Activated naive CD4-positive, alpha-beta T cell treated with anti-CD3 and anti-CD28 coated beads, Interleukin-2, amount 50 U/mL, for 24 hours (primary cell): ENCODE data around the gene SPTLC3.

Source experiments
- H3K27ac Mint-ChIP-seq: one replicate; pipeline ENCODE4 v1.8.0; 2021; ENCODE audit warnings: mild to moderate bottlenecking, mixed read lengths
- H3K27me3 Mint-ChIP-seq: one replicate; pipeline ENCODE4 v1.8.0; 2021; ENCODE audit warnings: mixed read lengths
- H3K36me3 Mint-ChIP-seq: one replicate; pipeline ENCODE4 v1.8.0; 2021; ENCODE audit warnings: mixed read lengths
- H3K4me1 Mint-ChIP-seq: one replicate; pipeline ENCODE4 v1.8.0; 2021; ENCODE audit warnings: mixed read lengths
- H3K4me3 Mint-ChIP-seq: one replicate; pipeline ENCODE4 v1.8.0; 2021; ENCODE audit warnings: mild to moderate bottlenecking, mixed read lengths
- H3K9me3 Mint-ChIP-seq: one replicate; pipeline ENCODE4 v1.8.0; 2021; ENCODE audit warnings: mixed read lengths

Gene SPTLC3

GRCh38 chr20:13037727-13038126 lies 29.0 kb downstream of the SPTLC3 start:
- Mint-ChIP-seq H3K4me1 (no peaks in the 10 kb centered on the region), H3K9me3 (no peaks in the 10 kb centered on the region), H3K4me3 (no peak overlapping the region), H3K27me3 (peaks cover 7% of the 10 kb centered on the region), H3K27ac (no peak overlapping the region), H3K36me3 (no peaks in the 10 kb centered on the region)

GRCh38 chr20:13041574-13042457 lies 33.0 kb downstream of the SPTLC3 start:
- Mint-ChIP-seq H3K27ac (no peak overlapping the region), H3K9me3 (no peaks in the 10 kb centered on the region), H3K27me3 (peaks cover 12% of the 10 kb centered on the region), H3K4me1 (no peaks in the 10 kb centered on the region), H3K36me3 (no peaks in the 10 kb centered on the region), H3K4me3 (no peak overlapping the region)

GRCh38 chr20:13042458-13042794 lies 33.7 kb downstream of the SPTLC3 start:
- H3K27me3 Mint-ChIP-seq: peaks cover 12% of the 10 kb centered on the region
- H3K36me3 Mint-ChIP-seq: no peaks in the 10 kb centered on the region
- H3K4me1 Mint-ChIP-seq: no peaks in the 10 kb centered on the region
- no peaks in the 10 kb centered on the region for H3K9me3 Mint-ChIP-seq
- H3K27ac Mint-ChIP-seq: no peak overlapping the region
- H3K4me3 Mint-ChIP-seq: no peak overlapping the region

- Mint-ChIP-seq H3K4me3 (no peak overlapping the region), H3K27ac (no peak overlapping the region), H3K36me3 (no peaks in the 10 kb centered on the region), H3K9me3 (no peaks in the 10 kb centered on the region), H3K27me3 (peaks cover 7% of the 10 kb centered on the region), H3K4me1 (no peaks in the 10 kb centered on the region)
Observed at GRCh38 chr20:13046409-13046808, 37.6 kb downstream of the SPTLC3 start.

- Mint-ChIP-seq H3K27me3 (no peaks in the 10 kb centered on the region), H3K27ac (no peak overlapping the region), H3K4me1 (no peaks in the 10 kb centered on the region), H3K4me3 (no peak overlapping the region), H3K9me3 (no peaks in the 10 kb centered on the region), H3K36me3 (no peaks in the 10 kb centered on the region)
Observed at GRCh38 chr20:13054011-13054410, 45.2 kb downstream of the SPTLC3 start.

- Mint-ChIP-seq H3K4me3 (no peak overlapping the region), H3K4me1 (no peaks in the 10 kb centered on the region), H3K36me3 (no peaks in the 10 kb centered on the region), H3K27ac (no peak overlapping the region), H3K27me3 (peaks cover 2% of the 10 kb centered on the region), H3K9me3 (no peaks in the 10 kb centered on the region)
Observed at GRCh38 chr20:13058666-13059389, 50.1 kb downstream of the SPTLC3 start.

- H3K4me1 Mint-ChIP-seq: no peaks in the 10 kb centered on the region
- no peaks in the 10 kb centered on the region for H3K36me3 Mint-ChIP-seq
- H3K27me3 Mint-ChIP-seq: peaks cover 2% of the 10 kb centered on the region
- no peak overlapping the region for H3K4me3 Mint-ChIP-seq
- no peaks in the 10 kb centered on the region for H3K9me3 Mint-ChIP-seq
- H3K27ac Mint-ChIP-seq: no peak overlapping the region
Observed at GRCh38 chr20:13059398-13060136, 50.8 kb downstream of the SPTLC3 start.

- no peak overlapping the region for H3K4me3 Mint-ChIP-seq
- peaks cover 2% of the 10 kb centered on the region for H3K27me3 Mint-ChIP-seq
Observed at GRCh38 chr20:13060327-13060726, 51.6 kb downstream of the SPTLC3 start.

GRCh38 chr20:13061381-13061780 lies 52.6 kb downstream of the SPTLC3 start:
- peaks cover 2% of the 10 kb centered on the region for H3K27me3 Mint-ChIP-seq
- no peaks in the 10 kb centered on the region for H3K9me3 Mint-ChIP-seq
- H3K4me1 Mint-ChIP-seq: no peaks in the 10 kb centered on the region
- no peaks in the 10 kb centered on the region for H3K36me3 Mint-ChIP-seq
- no peak overlapping the region for H3K4me3 Mint-ChIP-seq
- no peak overlapping the region for H3K27ac Mint-ChIP-seq

More at GRCh38 chr20:13060327-13060726, 51.6 kb downstream of the SPTLC3 start:
- Mint-ChIP-seq H3K9me3 (no peaks in the 10 kb centered on the region), H3K4me1 (no peaks in the 10 kb centered on the region), H3K36me3 (no peaks in the 10 kb centered on the region), H3K27ac (no peak overlapping the region)

GRCh38 chr20:13062789-13063188 lies 54.0 kb downstream of the SPTLC3 start:
- Mint-ChIP-seq H3K4me3 (no peak overlapping the region), H3K4me1 (no peaks in the 10 kb centered on the region), H3K9me3 (no peaks in the 10 kb centered on the region), H3K27ac (no peak overlapping the region), H3K27me3 (peaks cover 2% of the 10 kb centered on the region), H3K36me3 (no peaks in the 10 kb centered on the region)

GRCh38 chr20:13068336-13068735 lies 59.6 kb downstream of the SPTLC3 start:
- Mint-ChIP-seq H3K36me3 (no peaks in the 10 kb centered on the region), H3K9me3 (no peaks in the 10 kb centered on the region), H3K4me1 (no peaks in the 10 kb centered on the region), H3K27ac (no peak overlapping the region), H3K4me3 (no peak overlapping the region), H3K27me3 (peaks cover 6% of the 10 kb centered on the region)

- H3K27ac Mint-ChIP-seq: no peak overlapping the region
- H3K4me1 Mint-ChIP-seq: no peaks in the 10 kb centered on the region
- no peak overlapping the region for H3K4me3 Mint-ChIP-seq
- no peaks in the 10 kb centered on the region for H3K27me3 Mint-ChIP-seq
- H3K36me3 Mint-ChIP-seq: no peaks in the 10 kb centered on the region
- no peaks in the 10 kb centered on the region for H3K9me3 Mint-ChIP-seq
Observed at GRCh38 chr20:13081877-13082276, 73.1 kb downstream of the SPTLC3 start.

GRCh38 chr20:13082378-13082777 lies 73.6 kb downstream of the SPTLC3 start:
- no peaks in the 10 kb centered on the region for H3K36me3 Mint-ChIP-seq
- H3K4me3 Mint-ChIP-seq: no peak overlapping the region
- no peak overlapping the region for H3K27ac Mint-ChIP-seq
- H3K4me1 Mint-ChIP-seq: no peaks in the 10 kb centered on the region
- no peaks in the 10 kb centered on the region for H3K9me3 Mint-ChIP-seq
- no peaks in the 10 kb centered on the region for H3K27me3 Mint-ChIP-seq

- Mint-ChIP-seq H3K9me3 (no peaks in the 10 kb centered on the region), H3K4me3 (no peak overlapping the region), H3K36me3 (no peaks in the 10 kb centered on the region), H3K27ac (no peak overlapping the region), H3K4me1 (no peaks in the 10 kb centered on the region), H3K27me3 (no peaks in the 10 kb centered on the region)
Observed at GRCh38 chr20:13085275-13085674, 76.5 kb downstream of the SPTLC3 start.

- Mint-ChIP-seq H3K27ac (no peak overlapping the region), H3K4me3 (no peak overlapping the region), H3K9me3 (no peaks in the 10 kb centered on the region), H3K27me3 (peaks cover 3% of the 10 kb centered on the region), H3K4me1 (no peaks in the 10 kb centered on the region), H3K36me3 (no peaks in the 10 kb centered on the region)
Observed at GRCh38 chr20:13089950-13090469, 81.2 kb downstream of the SPTLC3 start.
